ENCODE data around the gene SCT.

Gene SCT

GRCh38 chr11:621838-622237 is 5.1 kb downstream of the SCT start:
- DNase-seq, result no peak

GRCh38 chr11:620935-621814 is 5.8 kb downstream of the SCT start:
- no peak for DNase-seq

GRCh38 chr11:620201-620600 is 6.8 kb downstream of the SCT start:
- DNase-seq, result no peak

GRCh38 chr11:619628-620050 is 7.3 kb downstream of the SCT start:
- no peak for DNase-seq

- DNase-seq, result no peak
These were observed 7.9 kb downstream of the SCT start for GRCh38 chr11:618856-619627.

GRCh38 chr11:617912-618682 is 8.9 kb downstream of the SCT start:
- no peak for DNase-seq

GRCh38 chr11:617199-617911 is 9.6 kb downstream of the SCT start:
- DNase-seq, result no peak

GRCh38 chr11:616320-617198 is 10.4 kb downstream of the SCT start:
- no peak for DNase-seq

- DNase-seq, result peak; percentile 95
These were observed 11.3 kb downstream of the SCT start, which contains the start of gene IRF7 for GRCh38 chr11:615504-616319. TSS of gene IRF7 (minus strand) at chr11:615950. CDS start at chr11:615364, 586 bp downstream.

GRCh38 chr11:614623-615503 is 12.1 kb downstream of the SCT start:
- peak; percentile 35 for DNase-seq

GRCh38 chr11:614021-614622 is 12.9 kb downstream of the SCT start:
- DNase-seq, result peak; percentile 17

GRCh38 chr11:613369-613968 is 13.5 kb downstream of the SCT start:
- peak; percentile 69 for DNase-seq

- DNase-seq, result peak; percentile 5
These were observed 14.1 kb downstream of the SCT start for GRCh38 chr11:612961-613300.

- peak; percentile 33 for DNase-seq
These were observed 14.6 kb downstream of the SCT start for GRCh38 chr11:612201-612960.

- DNase-seq, result no peak
These were observed 15.7 kb downstream of the SCT start for GRCh38 chr11:611001-611996.

- no peak for DNase-seq
These were observed 16.7 kb downstream of the SCT start for GRCh38 chr11:610146-610801.
